HepG2 (cell line): ENCODE measurements around the gene GON7. TPM values are rescaled to one million over a fixed set of nuclear protein-coding genes. Genes with fewer than 3 reads are reported as not detected.

ENCODE experiments used
- BCL6 ChIP-seq: IDR thresholded peaks from 2 replicates; pipeline ENCODE4 v1.6.1; 2016; ENCODE audit warnings: missing genetic modification reagents, missing compliant biosample characterization
- BRF2 ChIP-seq: sonication (generic); formaldehyde crosslinking; IDR thresholded peaks from 2 replicates; pipeline ENCODE4 v1.8.1; 2022; ENCODE audit warnings: mild to moderate bottlenecking, missing genetic modification reagents
- CEBPG ChIP-seq: IDR thresholded peaks from 2 replicates; pipeline ENCODE4 v1.6.1; 2016
- E2F2 ChIP-seq: sonication (generic); formaldehyde crosslinking; IDR thresholded peaks from 2 replicates; pipeline ENCODE4 v1.4.0; 2020; ENCODE audit warnings: missing genetic modification reagents, borderline replicate concordance
- HHEX ChIP-seq: IDR thresholded peaks from 2 replicates; pipeline ENCODE4 v1.6.1; 2016; ENCODE audit warnings: control low read depth
- HNF4G ChIP-seq, 2 experiments: sonication (generic) in 1 of 2; formaldehyde crosslinking in 1 of 2; IDR thresholded peaks; 2 replicates each; pipeline versions ENCODE4 v1.4.0 to v1.6.1; 2011 to 2020; ENCODE audit warnings: borderline replicate concordance in 2 of 2, low read depth in 2 of 2, mild to moderate bottlenecking in 2 of 2, low read length in 1 of 2, missing genetic modification reagents in 1 of 2, moderate library complexity in 1 of 2
- JDP2 ChIP-seq: sonication (generic); formaldehyde crosslinking; IDR thresholded peaks from 2 replicates; pipeline ENCODE4 v1.8.1; 2022; ENCODE audit warnings: missing genetic modification reagents, borderline replicate concordance
- KLF16 ChIP-seq, 2 experiments: sonication (generic) in 1 of 2; formaldehyde crosslinking in 1 of 2; IDR thresholded peaks; 2 replicates each; pipeline versions ENCODE4 v1.6.1 to v1.8.0; 2016 to 2023; ENCODE audit warnings: missing genetic modification reagents in 2 of 2, missing compliant biosample characterization in 1 of 2
- MAF1 ChIP-seq: sonication (generic); formaldehyde crosslinking; IDR thresholded peaks from 2 replicates; pipeline ENCODE4 v1.5.0; 2020; ENCODE audit warnings: missing genetic modification reagents, borderline replicate concordance
- MIXL1 ChIP-seq: IDR thresholded peaks from 2 replicates; pipeline ENCODE4 v1.6.1; 2016
- NAIF1 ChIP-seq: sonication (generic); formaldehyde crosslinking; IDR thresholded peaks from 2 replicates; pipeline ENCODE4 v1.5.0; 2020; ENCODE audit warnings: mild to moderate bottlenecking, missing genetic modification reagents, borderline replicate concordance
- NCOA2 ChIP-seq: sonication (generic); formaldehyde crosslinking; IDR thresholded peaks from 2 replicates; pipeline ENCODE4 v1.8.0; 2022; ENCODE audit warnings: inconsistent platforms
- RFXANK ChIP-seq: IDR thresholded peaks from 2 replicates; pipeline ENCODE4 v1.6.1; 2016
- SALL2 ChIP-seq: sonication (generic); formaldehyde crosslinking; IDR thresholded peaks from 2 replicates; pipeline ENCODE4 v1.8.1; 2023; ENCODE audit warnings: mild to moderate bottlenecking, missing genetic modification reagents, inconsistent platforms
- SIX4 ChIP-seq: sonication (generic); formaldehyde crosslinking; IDR thresholded peaks from 2 replicates; pipeline ENCODE4 v1.4.0; 2020; ENCODE audit warnings: missing genetic modification reagents
- SMC3 ChIP-seq: IDR thresholded peaks from 2 replicates; pipeline ENCODE4 v1.6.1; 2011; ENCODE audit warnings: low read length, improper control_type of control experiment
- SP5 ChIP-seq: IDR thresholded peaks from 2 replicates; pipeline ENCODE4 v1.6.1; 2016; ENCODE audit warnings: low read depth, borderline replicate concordance
- TARDBP ChIP-seq: sonication (generic); formaldehyde crosslinking; IDR thresholded peaks from 2 replicates; pipeline ENCODE4 v1.8.0; 2022; ENCODE audit warnings: mild to moderate bottlenecking, missing genetic modification reagents
- ZBTB37 ChIP-seq: sonication (generic); formaldehyde crosslinking; IDR thresholded peaks from 2 replicates; pipeline ENCODE4 v1.4.0; 2020; ENCODE audit warnings: mild to moderate bottlenecking, missing genetic modification reagents
- ZNF335 ChIP-seq: sonication (generic); formaldehyde crosslinking; IDR thresholded peaks from 2 replicates; pipeline ENCODE4 v1.4.0; 2020; ENCODE audit warnings: missing genetic modification reagents
- ZNF546 ChIP-seq: sonication (generic); formaldehyde crosslinking; conservative IDR thresholded peaks from 2 replicates; pipeline ENCODE4 v1.8.1; 2023; ENCODE audit warnings: mild to moderate bottlenecking, missing genetic modification reagents
- ZNF660 ChIP-seq: sonication (generic); formaldehyde crosslinking; IDR thresholded peaks from 2 replicates; pipeline ENCODE4 v1.5.1; 2020; ENCODE audit warnings: mild to moderate bottlenecking, low read depth, missing genetic modification reagents, borderline replicate concordance
- ZNF720 ChIP-seq: sonication (generic); formaldehyde crosslinking; IDR thresholded peaks from 2 replicates; pipeline ENCODE4 v1.4.0; 2020; ENCODE audit warnings: missing genetic modification reagents
- ZSCAN31 ChIP-seq: sonication (generic); formaldehyde crosslinking; IDR thresholded peaks from 2 replicates; pipeline ENCODE4 v1.5.0; 2020; ENCODE audit warnings: low read depth, mild to moderate bottlenecking, missing genetic modification reagents
- polyA plus RNA-seq, 8 experiments: library from polyadenylated mRNA; depleted of rRNA in 3 of 8; stranded (reverse) in 7 of 8; unstranded in 1 of 8; fragments of >200 nt; fragmentation: Illumina TruSeq in 4 of 8; extraction: Trizol in 4 of 8; gene quantifications; 2 replicates each; pipeline versions ENCODE4 v1.2.1 to v1.2.3, GENCODE V29; 2011 to 2016; ENCODE audit warnings: low read depth in 4 of 8, missing spikeins in 1 of 8, mixed read lengths in 1 of 8; ENCODE audit not compliant: insufficient read depth in 1 of 8
- total RNA-seq, 5 experiments: library from RNA; depleted of rRNA; stranded (reverse); fragments of >200 nt; fragmentation: Illumina TruSeq; extraction: Trizol; gene quantifications; 2 replicates each; pipeline ENCODE4 v1.2.3, GENCODE V29; 2016; ENCODE audit warnings: low read depth in 1 of 5

The GON7 gene
- total and polyA plus RNA-seq, 2 of the 13 experiments (the other 11 are each of a cell fraction or from before 2014, with no cell fraction given), result 11.9 to 28.0 TPM

- TF ChIP-seq ZNF546 (CRISPR knock-in tag), result no peak; the same call in 1 of the 2 replicates
- TF ChIP-seq SP5, result peak; percentile 66
- TF ChIP-seq HHEX (CRISPR knock-in tag), result no peak
- no peak for TF ChIP-seq E2F2 (CRISPR knock-in tag)
- peak in 1 of 2 experiments; percentile 90; a peak in 1 of 4 replicates for TF ChIP-seq KLF16 (CRISPR knock-in tag; IDR thresholded peaks at IDR 0.05)
- TF ChIP-seq NCOA2, result no peak; the same call in 1 of the 2 replicates
- TF ChIP-seq ZBTB37, result 0 out of 2 replicates have a peak, but pooled peaks have one; percentile 45
- no peak for TF ChIP-seq ZNF660 (CRISPR knock-in tag)
- TF ChIP-seq BRF2 (CRISPR knock-in tag), result 0 out of 2 replicates have a peak, but pooled peaks have one; percentile 44
- peak; percentile 65; the same call in 1 of the 2 replicates for TF ChIP-seq SIX4 (CRISPR knock-in tag)
- TF ChIP-seq ZNF720, result no peak
- no peak for TF ChIP-seq NAIF1 (CRISPR knock-in tag)
- no peak for TF ChIP-seq SALL2 (CRISPR knock-in tag)
- no peak for TF ChIP-seq RFXANK (CRISPR knock-in tag)
- peak; percentile 6; the same call in 1 of the 2 replicates for TF ChIP-seq CEBPG (CRISPR knock-in tag)
- TF ChIP-seq HNF4G (IDR thresholded peaks at IDR 0.05; ENCODE audit: borderline replicate concordance, low read depth, low read length), result no peak; the same call in 1 of the 2 replicates
- TF ChIP-seq HNF4G (CRISPR knock-in tag; IDR thresholded peaks at IDR 0.05; ENCODE audit: borderline replicate concordance, low read depth), result no peak
- no peak; the same call in 1 of the 2 replicates for TF ChIP-seq SMC3
- no peak for TF ChIP-seq JDP2 (CRISPR knock-in tag)
- peak; percentile 87 for TF ChIP-seq ZNF335 (CRISPR knock-in tag)
- peak; percentile 95 for TF ChIP-seq ZSCAN31 (CRISPR knock-in tag)
- peak; percentile 58; the same call in 1 of the 2 replicates for TF ChIP-seq TARDBP (CRISPR knock-in tag)
- peak; percentile 39; the same call in 1 of the 2 replicates for TF ChIP-seq BCL6 (CRISPR knock-in tag)
- TF ChIP-seq MAF1 (CRISPR knock-in tag), result no peak
- TF ChIP-seq MIXL1, result 0 out of 2 replicates have a peak, but pooled peaks have one; percentile 12
Observed at GRCh38 chr14:93206793-93207467, at the start of gene GON7, which contains the start of gene UBR7 (continued).
